ENCODE measurements around the gene UST. TPM values are rescaled to one million over a fixed set of nuclear protein-coding genes. Genes with fewer than 3 reads are reported as not detected.
"Not testable (repeated sequence)": the region's sequence is repeated elsewhere in the genome, so short reads cannot be mapped to it uniquely, and the experiment has no call there.

Gene UST
- total RNA-seq, 4 donors from 2014 or later = 4.8 to 9.0 (median 7.8) TPM

DNA sequence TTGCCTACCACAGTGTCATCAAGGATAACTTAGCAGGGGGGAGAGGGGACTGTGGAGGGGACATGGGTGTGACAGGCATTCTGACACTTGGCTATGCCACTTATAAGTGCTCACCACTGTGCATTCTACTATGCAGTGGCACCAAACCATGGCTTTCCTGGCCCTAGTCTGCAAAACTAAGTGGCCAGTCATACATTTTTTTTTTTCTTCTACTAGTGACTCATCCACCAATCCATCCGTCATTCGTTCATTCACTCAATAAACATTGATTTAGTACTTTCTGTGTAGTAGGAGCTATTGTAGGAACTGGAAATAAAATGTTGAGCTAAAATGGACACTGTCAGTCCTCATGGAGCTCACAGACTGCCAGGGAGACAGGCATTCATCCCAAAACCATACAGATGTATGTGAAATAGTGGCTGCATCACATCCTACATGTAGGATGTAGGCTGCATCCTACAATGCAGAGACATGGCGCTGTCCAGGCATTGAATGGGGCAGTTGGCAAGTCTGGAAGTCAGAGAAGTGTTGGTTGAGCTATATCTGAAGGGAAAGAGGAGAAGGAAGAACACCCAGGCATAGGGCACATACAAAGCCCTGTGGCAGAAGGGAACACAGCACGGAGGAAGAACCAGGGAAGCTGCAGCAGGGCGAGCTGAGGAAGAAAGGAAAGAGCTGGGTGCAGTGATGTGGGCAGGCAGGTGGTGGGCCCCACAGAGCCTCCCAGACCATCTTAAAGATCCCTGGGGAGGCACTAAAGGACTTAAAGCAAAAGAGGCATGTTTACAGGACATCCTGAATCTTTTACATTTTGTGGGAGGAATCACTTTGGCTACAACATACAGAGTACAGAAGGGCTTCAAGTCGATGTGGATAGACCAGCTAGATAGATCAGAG, 224.4 kb downstream of the UST start:
- in situ Hi-C loops (cut with MboI; ENCODE audit: low pct_ligation_motif_present in 1 of 4, low pct_unique_long_range_greater_than_20kb in 1 of 4, low sequenced_read_pairs in 3 of 4) = loop anchor here in 1 of 4 donors (25.0 kb wide), 1 partner anchor 384 kb away; no protein-coding TSS in a partner anchor
- TF ChIP-seq EP300 (IDR thresholded peaks at IDR 0.05; ENCODE audit: low read depth) = no peak

DNA sequence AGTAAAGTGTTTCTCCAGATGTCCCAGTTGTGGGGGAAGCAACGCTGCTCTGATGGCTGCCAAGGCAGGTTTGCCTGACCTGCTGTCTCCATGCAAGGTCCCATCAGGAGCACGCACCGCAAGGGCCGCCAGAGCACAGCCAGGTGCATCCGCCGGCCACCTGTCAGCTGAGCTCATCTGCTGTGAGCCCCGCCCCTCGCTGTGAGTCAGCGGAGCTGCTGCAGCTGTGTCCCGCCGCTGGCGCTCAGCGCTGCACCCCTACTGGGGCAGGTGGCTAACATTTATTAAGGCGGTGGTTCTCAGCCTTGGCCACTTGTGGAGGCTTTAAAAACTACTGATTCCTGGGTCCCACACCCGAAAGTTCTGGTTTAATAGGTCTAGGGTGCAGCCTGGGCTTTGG, 225.7 kb downstream of the UST start:
- in situ Hi-C loops (cut with MboI; ENCODE audit: low pct_ligation_motif_present in 1 of 4, low pct_unique_long_range_greater_than_20kb in 1 of 4, low sequenced_read_pairs in 3 of 4) (loop anchor here in 1 of 4 donors (25.0 kb wide), 1 partner anchor 385 kb away; no protein-coding TSS in a partner anchor), intact Hi-C loops (cut with DNase I; ENCODE audit: low total_unique reads) (no loop called here)
- 34% methylated on average over 14 of the region's 15 CpGs; no CpG with 5 or more reads in 1 of the 2 donors for WGBS, 2 donors (ENCODE audit: low coverage in 1 of 2)

More for the DNA sequence above, 224.4 kb downstream of the UST start:
- Histone ChIP-seq H3K9me3 (no peaks in the 10 kb centered on the region), H3K4me1 (peaks cover 0 to 9% (median 6%) of the 10 kb centered on the region in 4 donors), H3K27me3 (no peaks in the 10 kb centered on the region), H3K4me3 (no peak overlapping the region), H3K36me3 (no peaks in the 10 kb centered on the region), H3K27ac (no peak overlapping the region)
- WGBS, 2 donors (ENCODE audit: low coverage in 1 of 2) = 76 to 90% methylated on average over 4 to 6 of the region's 6 CpGs
- intact Hi-C loops (cut with DNase I; ENCODE audit: low total_unique reads) = no loop called here
- no peak for DNase-seq

DNA sequence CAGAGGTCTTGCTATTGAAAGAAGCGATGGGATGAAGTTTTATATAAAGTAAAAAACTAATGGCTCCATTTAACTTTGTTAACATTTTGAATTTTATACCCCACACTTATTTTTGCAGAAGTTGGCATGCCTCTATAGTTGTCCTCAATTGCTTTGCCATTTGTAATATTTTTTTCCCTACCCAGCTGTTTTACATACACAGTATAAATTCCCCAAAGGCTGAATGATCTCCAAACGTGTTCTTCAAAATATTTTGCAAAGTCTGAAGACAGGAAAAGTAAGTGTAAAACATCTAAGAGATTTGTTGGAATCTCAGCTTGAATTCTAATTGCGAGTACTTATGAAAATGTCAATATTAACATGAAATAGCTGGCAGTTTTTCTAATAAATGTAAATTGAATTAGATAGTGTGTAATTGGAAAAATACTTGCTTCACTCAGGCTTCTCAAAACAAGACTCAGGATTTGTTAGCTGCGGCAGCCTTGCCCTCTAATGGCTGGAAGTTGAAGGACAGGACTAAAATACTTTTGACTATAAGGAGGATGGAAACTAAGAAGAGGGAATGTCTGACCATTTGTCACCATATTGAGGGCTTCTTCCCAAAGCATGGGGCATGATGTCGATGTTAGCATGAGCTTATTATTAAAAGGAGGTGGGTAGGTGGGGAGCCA, 226.8 kb downstream of the UST start:
- no peaks in the 10 kb centered on the region for H3K36me3 ChIP-seq
- H3K4me1 ChIP-seq = peaks cover 0 to 5% (median under 1%) of the 10 kb centered on the region in 4 donors
- 53 to 57% methylated on average over 5 of the region's 5 CpGs for WGBS, 2 donors (ENCODE audit: low coverage in 1 of 2)
- H3K27me3 ChIP-seq = no peaks in the 10 kb centered on the region
- no peak overlapping the region for H3K27ac ChIP-seq
- in situ Hi-C loops (cut with MboI; ENCODE audit: low pct_ligation_motif_present in 1 of 4, low pct_unique_long_range_greater_than_20kb in 1 of 4, low sequenced_read_pairs in 3 of 4) (loop anchor here in 1 of 4 donors (25.0 kb wide), 1 partner anchor 386 kb away; no protein-coding TSS in a partner anchor), intact Hi-C loops (cut with DNase I; ENCODE audit: low total_unique reads) (no loop called here)
- TF ChIP-seq POLR2A (IDR thresholded peaks at IDR 0.05) = no peak
- TF ChIP-seq, protein P1, sequence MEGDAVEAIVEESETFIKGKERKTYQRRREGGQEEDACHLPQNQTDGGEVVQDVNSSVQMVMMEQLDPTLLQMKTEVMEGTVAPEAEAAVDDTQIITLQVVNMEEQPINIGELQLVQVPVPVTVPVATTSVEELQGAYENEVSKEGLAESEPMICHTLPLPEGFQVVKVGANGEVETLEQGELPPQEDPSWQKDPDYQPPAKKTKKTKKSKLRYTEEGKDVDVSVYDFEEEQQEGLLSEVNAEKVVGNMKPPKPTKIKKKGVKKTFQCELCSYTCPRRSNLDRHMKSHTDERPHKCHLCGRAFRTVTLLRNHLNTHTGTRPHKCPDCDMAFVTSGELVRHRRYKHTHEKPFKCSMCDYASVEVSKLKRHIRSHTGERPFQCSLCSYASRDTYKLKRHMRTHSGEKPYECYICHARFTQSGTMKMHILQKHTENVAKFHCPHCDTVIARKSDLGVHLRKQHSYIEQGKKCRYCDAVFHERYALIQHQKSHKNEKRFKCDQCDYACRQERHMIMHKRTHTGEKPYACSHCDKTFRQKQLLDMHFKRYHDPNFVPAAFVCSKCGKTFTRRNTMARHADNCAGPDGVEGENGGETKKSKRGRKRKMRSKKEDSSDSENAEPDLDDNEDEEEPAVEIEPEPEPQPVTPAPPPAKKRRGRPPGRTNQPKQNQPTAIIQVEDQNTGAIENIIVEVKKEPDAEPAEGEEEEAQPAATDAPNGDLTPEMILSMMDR (IDR thresholded peaks at IDR 0.05) = peak; percentile 9 to 33 (median 29)
- no peaks in the 10 kb centered on the region for H3K9me3 ChIP-seq
- DNase-seq = no peak
- H3K4me3 ChIP-seq = no peak overlapping the region

More for the DNA sequence above, 225.7 kb downstream of the UST start:
- DNase-seq = peak; percentile 80
- TF ChIP-seq POLR2AphosphoS5 (IDR thresholded peaks at IDR 0.05) (peak; percentile 60 to 82 (median 65)), EP300 (IDR thresholded peaks at IDR 0.05; ENCODE audit: low read depth) (no peak)
- Histone ChIP-seq H3K36me3 (no peaks in the 10 kb centered on the region), H3K4me3 (no peak overlapping the region), H3K4me1 (peaks cover 0 to 9% (median 6%) of the 10 kb centered on the region in 4 donors), H3K9me3 (no peaks in the 10 kb centered on the region), H3K27me3 (no peaks in the 10 kb centered on the region), H3K27ac (no peak overlapping the region)

DNA sequence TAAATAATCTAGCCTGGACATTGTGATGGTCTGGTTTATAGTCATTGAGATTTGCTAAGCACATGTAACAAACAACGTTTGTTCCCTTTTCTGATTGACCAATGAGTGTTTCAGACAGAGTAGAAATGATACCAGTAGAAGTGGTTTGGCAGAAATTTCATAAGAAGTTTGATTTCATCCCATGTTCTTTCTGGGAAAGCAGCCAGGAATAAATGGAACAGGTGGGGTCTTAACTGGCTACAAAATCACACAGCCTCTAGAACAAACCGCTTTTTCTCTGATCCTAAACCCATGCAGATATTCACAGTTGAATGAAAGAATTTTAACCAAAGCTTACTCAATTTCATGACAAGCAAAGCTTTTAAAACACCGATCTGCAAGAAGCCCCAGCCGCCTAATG, 227.5 kb downstream of the UST start:
- Histone ChIP-seq H3K4me3 (no peak overlapping the region), H3K27ac (no peak overlapping the region), H3K4me1 (peaks cover 0 to 5% (median 0%) of the 10 kb centered on the region in 4 donors), H3K9me3 (no peaks in the 10 kb centered on the region), H3K27me3 (no peaks in the 10 kb centered on the region), H3K36me3 (no peaks in the 10 kb centered on the region)
- 77 to 81% methylated on average over 4 of the region's 4 CpGs for WGBS, 2 donors (ENCODE audit: low coverage in 1 of 2)
- DNase-seq = no peak
- TF ChIP-seq EP300 (IDR thresholded peaks at IDR 0.05; ENCODE audit: low read depth) (no peak), POLR2A (IDR thresholded peaks at IDR 0.05) (no peak), POLR2AphosphoS5 (IDR thresholded peaks at IDR 0.05) (no peak)
- TF ChIP-seq, protein P1 (IDR thresholded peaks at IDR 0.05) = no peak
- intact Hi-C loops (cut with DNase I; ENCODE audit: low total_unique reads) = no loop called here
- in situ Hi-C loops (cut with MboI; ENCODE audit: low pct_ligation_motif_present in 1 of 4, low pct_unique_long_range_greater_than_20kb in 1 of 4, low sequenced_read_pairs in 3 of 4) = loop anchor here in 1 of 4 donors (25.0 kb wide), 1 partner anchor 387 kb away; no protein-coding TSS in a partner anchor

DNA sequence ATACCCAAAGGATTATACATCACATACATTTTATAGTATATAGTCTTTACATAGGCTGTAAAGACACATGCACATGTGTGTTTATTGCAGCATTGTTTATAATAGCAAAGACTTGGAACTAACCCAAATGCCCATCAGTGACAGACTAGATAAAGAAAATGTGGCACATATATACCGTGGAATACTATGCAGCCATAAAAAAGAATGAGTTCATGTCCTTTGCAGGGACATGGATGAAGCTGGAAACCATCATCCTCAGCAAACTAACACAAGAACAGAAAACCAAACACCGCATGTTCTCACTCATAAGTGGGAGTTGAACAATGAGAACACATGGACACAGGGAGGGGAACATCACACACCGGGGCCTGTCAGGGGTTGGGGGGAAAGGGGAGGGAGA, 231.5 kb downstream of the UST start:
- H3K9me3 ChIP-seq; H3K27me3 ChIP-seq; H3K36me3 ChIP-seq; in situ Hi-C loops (cut with MboI; ENCODE audit: low pct_ligation_motif_present in 1 of 4, low pct_unique_long_range_greater_than_20kb in 1 of 4, low sequenced_read_pairs in 3 of 4); H3K4me1 ChIP-seq; H3K27ac ChIP-seq; intact Hi-C loops (cut with DNase I; ENCODE audit: low total_unique reads); DNase-seq; H3K4me3 ChIP-seq: not testable (repeated sequence)
- 57 to 89% methylated on average over 1 to 3 of the region's 3 CpGs for WGBS, 2 donors (ENCODE audit: low coverage in 1 of 2)
